Activated naive CD4-positive, alpha-beta T cell treated with anti-CD3 and anti-CD28 coated beads, Interleukin-2, amount 50 U/mL, for 24 hours (primary cell): Measurements from ENCODE around the gene ZCCHC8.
"Not testable (repeated sequence)": the region's sequence is repeated elsewhere in the genome, so short reads cannot be mapped to it uniquely, and the experiment has no call there.

Source experiments
- H3K27ac Mint-ChIP-seq: one replicate; pipeline ENCODE4 v1.8.0; 2021; ENCODE audit warnings: mild to moderate bottlenecking, mixed read lengths
- H3K27me3 Mint-ChIP-seq: one replicate; pipeline ENCODE4 v1.8.0; 2021; ENCODE audit warnings: mixed read lengths
- H3K36me3 Mint-ChIP-seq: one replicate; pipeline ENCODE4 v1.8.0; 2021; ENCODE audit warnings: mixed read lengths
- H3K4me1 Mint-ChIP-seq: one replicate; pipeline ENCODE4 v1.8.0; 2021; ENCODE audit warnings: mixed read lengths
- H3K4me3 Mint-ChIP-seq: one replicate; pipeline ENCODE4 v1.8.0; 2021; ENCODE audit warnings: mild to moderate bottlenecking, mixed read lengths
- H3K9me3 Mint-ChIP-seq: one replicate; pipeline ENCODE4 v1.8.0; 2021; ENCODE audit warnings: mixed read lengths

The ZCCHC8 gene

GRCh38 chr12:122493222-122493621, 7.5 kb downstream of the ZCCHC8 start:
- not testable (repeated sequence) for H3K27me3 Mint-ChIP-seq, H3K4me3 Mint-ChIP-seq, H3K9me3 Mint-ChIP-seq, H3K27ac Mint-ChIP-seq
- Mint-ChIP-seq H3K4me1 (peaks cover 38% of the 10 kb centered on the region), H3K36me3 (peaks cover 13% of the 10 kb centered on the region)

- H3K27ac Mint-ChIP-seq, result no peak overlapping the region
- H3K4me3 Mint-ChIP-seq, result no peak overlapping the region
- H3K36me3 Mint-ChIP-seq, result peaks cover 13% of the 10 kb centered on the region
- no peaks in the 10 kb centered on the region for H3K27me3 Mint-ChIP-seq
- peaks cover 32% of the 10 kb centered on the region for H3K4me1 Mint-ChIP-seq
- H3K9me3 Mint-ChIP-seq, result no peaks in the 10 kb centered on the region
Observed at GRCh38 chr12:122491991-122492390, 8.7 kb downstream of the ZCCHC8 start.

- peak overlapping the region; percentile 4 for H3K27ac Mint-ChIP-seq
- H3K4me3 Mint-ChIP-seq, result no peak overlapping the region
- H3K9me3 Mint-ChIP-seq, result no peaks in the 10 kb centered on the region
- H3K4me1 Mint-ChIP-seq, result peaks cover 19% of the 10 kb centered on the region
- H3K36me3 Mint-ChIP-seq, result peaks cover 17% of the 10 kb centered on the region
- H3K27me3 Mint-ChIP-seq, result no peaks in the 10 kb centered on the region
Observed at GRCh38 chr12:122489038-122489437, 11.7 kb downstream of the ZCCHC8 start.

- peaks cover 21% of the 10 kb centered on the region for H3K36me3 Mint-ChIP-seq
- H3K4me3 Mint-ChIP-seq, H3K27me3 Mint-ChIP-seq: not testable (repeated sequence)
Observed at GRCh38 chr12:122487807-122488206, 12.9 kb downstream of the ZCCHC8 start.

GRCh38 chr12:122486805-122487426, 13.8 kb downstream of the ZCCHC8 start:
- Mint-ChIP-seq H3K27ac (no peak overlapping the region), H3K4me3 (no peak overlapping the region), H3K36me3 (peaks cover 20% of the 10 kb centered on the region), H3K4me1 (peaks cover 19% of the 10 kb centered on the region), H3K9me3 (no peaks in the 10 kb centered on the region), H3K27me3 (no peaks in the 10 kb centered on the region)

More at GRCh38 chr12:122487807-122488206, 12.9 kb downstream of the ZCCHC8 start:
- H3K9me3 Mint-ChIP-seq, H3K27ac Mint-ChIP-seq: not testable (repeated sequence)
- peaks cover 24% of the 10 kb centered on the region for H3K4me1 Mint-ChIP-seq

GRCh38 chr12:122486360-122486759, 14.4 kb downstream of the ZCCHC8 start:
- H3K27ac Mint-ChIP-seq, result not testable (repeated sequence)

GRCh38 chr12:122484385-122484784, 16.3 kb downstream of the ZCCHC8 start:
- H3K9me3 Mint-ChIP-seq, H3K4me3 Mint-ChIP-seq, H3K27ac Mint-ChIP-seq, H3K27me3 Mint-ChIP-seq: not testable (repeated sequence)
- Mint-ChIP-seq H3K36me3 (peaks cover 19% of the 10 kb centered on the region), H3K4me1 (peaks cover 10% of the 10 kb centered on the region)

More at GRCh38 chr12:122486360-122486759, 14.4 kb downstream of the ZCCHC8 start:
- Mint-ChIP-seq H3K36me3 (peaks cover 20% of the 10 kb centered on the region), H3K4me1 (peaks cover 16% of the 10 kb centered on the region)
- H3K27me3 Mint-ChIP-seq, H3K9me3 Mint-ChIP-seq, H3K4me3 Mint-ChIP-seq: not testable (repeated sequence)

- H3K9me3 Mint-ChIP-seq, result no peaks in the 10 kb centered on the region
- H3K4me3 Mint-ChIP-seq, result no peak overlapping the region
- H3K36me3 Mint-ChIP-seq, result peaks cover 15% of the 10 kb centered on the region
- H3K27ac Mint-ChIP-seq, result peak overlapping the region; percentile 86
- no peaks in the 10 kb centered on the region for H3K27me3 Mint-ChIP-seq
- H3K4me1 Mint-ChIP-seq, result peaks cover 6% of the 10 kb centered on the region
Observed at GRCh38 chr12:122483969-122484368, 16.8 kb downstream of the ZCCHC8 start.

GRCh38 chr12:122481861-122482260, 18.9 kb downstream of the ZCCHC8 start:
- Mint-ChIP-seq H3K27me3 (no peaks in the 10 kb centered on the region), H3K4me3 (no peak overlapping the region), H3K27ac (no peak overlapping the region), H3K36me3 (peaks cover 21% of the 10 kb centered on the region), H3K4me1 (peaks cover 4% of the 10 kb centered on the region), H3K9me3 (no peaks in the 10 kb centered on the region)

GRCh38 chr12:122480753-122481152, 20.0 kb downstream of the ZCCHC8 start:
- Mint-ChIP-seq H3K4me3 (no peak overlapping the region), H3K36me3 (peaks cover 21% of the 10 kb centered on the region), H3K4me1 (peaks cover 6% of the 10 kb centered on the region), H3K27ac (peak overlapping the region; percentile 65), H3K9me3 (no peaks in the 10 kb centered on the region), H3K27me3 (no peaks in the 10 kb centered on the region)

- H3K4me3 Mint-ChIP-seq, result no peak overlapping the region
- H3K9me3 Mint-ChIP-seq, result no peaks in the 10 kb centered on the region
- H3K36me3 Mint-ChIP-seq, result peaks cover 16% of the 10 kb centered on the region
- H3K4me1 Mint-ChIP-seq, result peaks cover 26% of the 10 kb centered on the region
- no peaks in the 10 kb centered on the region for H3K27me3 Mint-ChIP-seq
- H3K27ac Mint-ChIP-seq, result no peak overlapping the region
Observed at GRCh38 chr12:122474324-122474716, 26.4 kb downstream of the ZCCHC8 start.

GRCh38 chr12:122473543-122474323, 27.0 kb downstream of the ZCCHC8 start:
- no peak overlapping the region for H3K4me3 Mint-ChIP-seq
- peaks cover 26% of the 10 kb centered on the region for H3K4me1 Mint-ChIP-seq
- H3K27ac Mint-ChIP-seq, result no peak overlapping the region
- H3K36me3 Mint-ChIP-seq, result peaks cover 16% of the 10 kb centered on the region
- H3K27me3 Mint-ChIP-seq, result no peaks in the 10 kb centered on the region
- H3K9me3 Mint-ChIP-seq, result no peaks in the 10 kb centered on the region

- Mint-ChIP-seq H3K27me3 (no peaks in the 10 kb centered on the region), H3K9me3 (no peaks in the 10 kb centered on the region), H3K36me3 (peaks cover 8% of the 10 kb centered on the region), H3K27ac (no peak overlapping the region), H3K4me3 (no peak overlapping the region), H3K4me1 (peaks cover 26% of the 10 kb centered on the region)
Observed at GRCh38 chr12:122471324-122472226, 29.2 kb downstream of the ZCCHC8 start.

- H3K4me3 Mint-ChIP-seq, H3K27me3 Mint-ChIP-seq, H3K27ac Mint-ChIP-seq, H3K9me3 Mint-ChIP-seq, H3K36me3 Mint-ChIP-seq: not testable (repeated sequence)
- H3K4me1 Mint-ChIP-seq, result peaks cover 23% of the 10 kb centered on the region
Observed at GRCh38 chr12:122470576-122470975, 30.2 kb downstream of the ZCCHC8 start.

- peak overlapping the region; percentile 30 for H3K27ac Mint-ChIP-seq
- not testable (repeated sequence) for H3K9me3 Mint-ChIP-seq, H3K36me3 Mint-ChIP-seq
Observed at GRCh38 chr12:122469856-122470255, 30.9 kb downstream of the ZCCHC8 start.

GRCh38 chr12:122467983-122468382, 32.7 kb downstream of the ZCCHC8 start:
- no peaks in the 10 kb centered on the region for H3K36me3 Mint-ChIP-seq
- H3K27ac Mint-ChIP-seq, result no peak overlapping the region
- no peak overlapping the region for H3K4me3 Mint-ChIP-seq
- H3K27me3 Mint-ChIP-seq, result no peaks in the 10 kb centered on the region
- H3K4me1 Mint-ChIP-seq, result peaks cover 8% of the 10 kb centered on the region
- H3K9me3 Mint-ChIP-seq, result no peaks in the 10 kb centered on the region

More at GRCh38 chr12:122469856-122470255, 30.9 kb downstream of the ZCCHC8 start:
- H3K4me1 Mint-ChIP-seq, result peaks cover 18% of the 10 kb centered on the region
- H3K27me3 Mint-ChIP-seq, H3K4me3 Mint-ChIP-seq: not testable (repeated sequence)
